Fibroblast of gingiva (primary cell): ENCODE measurements around the gene METTL21A.
"Not testable (repeated sequence)": the region's sequence is repeated elsewhere in the genome, so short reads cannot be mapped to it uniquely, and the experiment has no call there.

Source experiments
- DNase-seq: peaks from one replicate; pipeline ENCODE4 v3.0.0-alpha.2; 2011; ENCODE audit warnings: low read depth

Gene METTL21A

DNA sequence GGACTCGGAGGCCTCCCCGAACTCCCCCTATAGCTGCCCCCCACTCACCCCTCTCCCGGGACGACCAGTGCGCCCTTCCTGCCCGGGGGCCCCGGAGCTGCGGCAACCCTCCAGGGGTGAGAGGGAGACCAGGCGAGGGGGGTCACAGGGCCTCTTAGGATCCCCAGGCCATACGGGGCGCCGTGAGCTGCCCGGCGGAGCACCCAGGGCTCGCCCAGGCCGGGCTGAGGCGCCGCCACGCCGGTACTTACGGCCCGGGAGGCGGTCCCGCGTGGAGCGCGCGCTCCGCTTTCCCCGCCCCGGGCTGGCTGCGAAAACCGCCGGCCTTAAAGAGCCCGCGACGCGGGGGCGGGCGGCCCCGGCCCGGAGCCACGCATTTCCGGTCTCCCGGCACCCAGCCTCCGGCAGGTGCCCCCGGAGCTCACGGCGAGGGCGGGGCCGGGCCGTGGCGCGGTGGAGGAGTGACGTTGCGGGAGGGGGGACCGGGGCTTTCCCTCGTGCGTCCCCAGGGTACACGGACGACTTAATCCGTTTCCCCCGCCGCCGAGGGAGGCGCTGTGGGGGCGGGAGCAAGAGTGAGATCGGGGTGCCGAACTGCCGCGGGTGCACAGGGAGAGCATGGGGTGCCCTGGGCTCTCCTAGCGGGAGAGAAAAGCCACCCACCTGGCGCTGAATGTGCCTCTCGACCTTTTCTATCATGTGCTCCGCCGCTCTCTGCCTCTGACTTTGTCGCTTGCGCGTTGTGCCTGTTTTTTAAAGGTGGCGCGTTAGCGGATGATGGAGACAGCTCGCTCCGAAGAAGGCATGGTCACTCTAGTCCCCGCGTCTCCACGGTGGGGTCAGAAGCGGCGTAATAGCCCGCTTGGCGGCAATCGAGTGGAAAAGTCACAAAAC is at the start of gene METTL21A:
Gene METTL21A, minus strand, starts transcription at position 381 of the 894 bp plus-strand sequence. CDS start 1,019 bp downstream, outside the sequence.
- peak; percentile 87 for DNase-seq

- no peak for DNase-seq
Measured at GRCh38 chr2:207674826-207675225, 49.6 kb upstream of the METTL21A start.

- no peak for DNase-seq
Measured at GRCh38 chr2:207674266-207674774, 49.1 kb upstream of the METTL21A start.

DNA sequence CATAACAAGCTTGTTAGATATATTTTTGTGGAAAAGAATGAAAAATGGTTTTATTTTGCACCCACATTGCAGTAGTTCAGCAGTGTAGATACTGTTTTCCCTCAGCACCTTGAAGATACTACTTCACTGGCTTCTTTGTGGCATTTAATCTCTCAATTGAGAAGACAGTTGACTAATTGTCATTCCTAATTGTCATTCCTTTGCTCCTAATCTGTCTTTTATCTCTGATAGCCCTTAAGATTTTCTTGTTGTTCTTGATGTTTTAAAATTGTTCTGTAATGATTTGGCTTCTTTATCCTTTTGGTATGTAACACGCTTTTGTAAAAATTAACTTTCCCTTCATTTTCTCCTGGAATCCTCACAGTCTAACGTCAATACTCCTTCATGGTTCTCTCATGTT is 48.2 kb upstream of the METTL21A start:
- no peak for DNase-seq

DNA sequence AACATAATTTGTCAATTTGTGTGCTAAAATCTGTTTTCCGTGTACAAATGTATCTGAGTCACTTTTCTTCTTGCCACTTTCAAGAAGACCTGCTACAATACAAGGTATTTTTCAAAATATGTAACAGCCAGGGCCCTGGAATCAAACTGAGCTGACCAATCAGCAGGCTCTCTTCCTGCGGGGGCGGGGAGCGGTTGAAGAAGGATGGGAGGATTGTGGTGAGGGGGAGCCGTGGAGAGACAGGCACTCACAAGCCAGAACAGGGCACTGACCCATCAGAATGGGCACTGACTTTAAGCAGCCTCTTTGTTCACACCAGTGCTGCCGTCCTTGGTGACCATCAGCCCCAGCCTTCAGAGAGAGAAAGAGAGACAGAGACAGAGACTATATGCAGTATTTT is 45.7 kb upstream of the METTL21A start:
- no peak for DNase-seq

GRCh38 chr2:207663870-207664545 is 38.8 kb upstream of the METTL21A start:
- no peak for DNase-seq

GRCh38 chr2:207662203-207662602 is 37.0 kb upstream of the METTL21A start:
- no peak for DNase-seq

DNA sequence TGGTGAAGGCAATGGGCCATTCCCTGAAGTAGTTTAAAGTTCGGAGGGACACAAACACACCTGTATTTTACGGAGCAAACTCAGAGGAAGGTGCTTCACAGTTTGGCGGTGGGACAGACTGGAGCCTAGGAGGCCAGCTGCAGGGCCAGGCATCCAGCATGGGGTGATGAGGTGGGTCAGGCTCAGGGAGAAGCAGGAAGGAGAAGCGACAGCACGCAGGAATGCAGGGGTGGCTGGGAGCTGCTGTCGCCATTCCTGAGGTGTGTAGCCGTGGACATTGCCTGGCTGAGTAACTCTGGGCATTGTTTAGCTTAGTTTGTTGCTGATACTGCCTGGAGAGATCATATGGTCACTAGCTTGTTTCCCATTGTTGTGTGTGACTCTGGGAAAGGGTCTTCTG is 35.8 kb upstream of the METTL21A start:
- DNase-seq, result no peak

- no peak for DNase-seq
Measured at GRCh38 chr2:207658156-207658555, 33.0 kb upstream of the METTL21A start.

DNA sequence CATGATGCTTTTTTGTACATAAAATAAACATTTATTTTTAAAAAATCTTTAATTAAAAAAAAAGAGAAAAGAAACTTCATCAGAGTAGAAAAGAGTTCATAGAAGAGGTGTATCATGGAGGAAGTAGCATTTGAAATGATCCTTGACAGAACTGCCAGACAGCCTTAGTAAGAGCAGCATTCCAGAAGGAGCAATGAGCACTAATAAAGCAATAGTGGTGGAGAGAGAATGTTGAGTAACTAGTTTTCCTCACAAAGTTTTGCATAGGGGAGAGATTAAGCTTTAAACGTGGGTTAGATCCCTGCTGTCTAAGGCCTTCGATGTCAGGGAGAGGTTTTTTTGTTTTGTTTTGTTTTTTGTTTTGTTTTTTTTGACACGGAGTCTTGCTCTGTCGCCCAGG is 29.8 kb upstream of the METTL21A start:
- DNase-seq, result no peak

DNA sequence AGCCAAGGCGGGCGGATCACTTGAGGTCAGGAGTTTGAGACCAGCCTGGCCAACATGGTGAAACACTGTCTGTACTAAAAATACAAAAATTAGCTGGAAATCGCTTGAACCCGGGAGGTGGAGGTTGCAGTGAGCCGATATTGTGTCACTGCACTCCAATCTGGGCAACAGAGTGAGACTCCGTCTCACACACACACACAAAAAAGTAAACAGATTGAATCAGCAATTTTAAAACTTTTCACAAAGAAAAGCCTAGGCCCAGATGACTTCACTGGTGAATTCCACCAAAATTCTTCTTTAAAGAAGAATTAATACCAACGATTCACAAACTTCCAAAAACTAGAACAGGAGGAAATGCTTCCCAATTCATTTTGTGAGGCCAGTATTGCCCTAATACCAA is 21.4 kb upstream of the METTL21A start:
- not testable (repeated sequence) for DNase-seq

DNA sequence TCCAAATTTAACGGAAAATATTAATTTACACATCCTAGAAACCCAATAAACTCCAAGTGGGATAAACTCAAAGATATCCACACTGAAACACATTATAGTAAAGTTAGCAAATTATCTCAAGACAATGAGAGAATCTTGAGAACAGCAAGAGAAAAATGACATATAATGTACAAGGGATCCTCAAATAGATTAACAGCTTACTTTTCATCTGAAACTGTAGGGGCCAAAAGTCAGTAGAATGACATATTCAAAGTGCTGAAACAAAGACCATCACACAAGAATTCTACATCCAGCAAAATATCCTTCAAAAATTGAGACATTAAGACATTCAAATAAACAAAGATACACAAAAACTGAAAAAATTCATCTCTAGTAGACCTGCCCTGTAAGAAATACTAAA is 18.7 kb upstream of the METTL21A start:
- no peak for DNase-seq

DNA sequence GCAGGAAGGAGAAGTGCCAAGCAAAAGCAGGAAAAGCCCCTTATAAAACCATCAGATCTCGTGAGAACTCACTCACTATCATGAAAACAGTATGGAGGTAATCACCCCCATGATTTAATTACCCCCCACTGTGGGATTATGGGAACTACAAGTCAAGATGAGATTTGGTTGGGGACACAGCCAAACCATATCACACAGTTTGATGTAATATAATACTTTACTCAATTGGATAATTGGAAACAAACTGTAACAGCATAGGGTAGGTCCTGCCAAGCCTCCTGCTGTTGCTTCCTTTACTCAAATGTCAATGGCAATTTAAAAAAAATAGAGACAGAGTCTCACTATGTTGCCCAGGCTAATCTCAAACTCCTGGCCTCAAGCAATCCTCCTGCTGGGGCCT is 15.5 kb upstream of the METTL21A start:
- DNase-seq, result peak; percentile 55

DNA sequence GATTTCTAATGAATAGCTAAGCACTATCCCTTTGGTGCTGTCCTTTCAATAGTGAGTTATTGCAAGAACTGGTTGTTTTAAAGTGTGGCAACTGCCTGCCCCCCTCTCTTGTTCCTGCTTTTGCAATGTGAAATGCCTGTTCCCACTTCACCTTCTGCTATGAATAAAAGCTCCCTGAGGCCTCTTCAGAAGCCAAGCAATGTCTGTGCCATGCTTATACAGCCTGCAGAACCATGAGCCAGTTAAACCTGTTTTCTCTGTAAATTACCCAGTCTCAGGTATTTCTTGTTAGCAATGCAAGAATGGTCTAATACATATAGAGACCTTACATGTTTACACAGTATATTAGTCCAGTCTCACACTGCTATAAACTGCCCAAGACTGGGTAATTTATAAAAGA is 15.0 kb upstream of the METTL21A start:
- DNase-seq, result no peak

- DNase-seq, result not testable (repeated sequence)
Measured at GRCh38 chr2:207639288-207639687, 14.1 kb upstream of the METTL21A start.

DNA sequence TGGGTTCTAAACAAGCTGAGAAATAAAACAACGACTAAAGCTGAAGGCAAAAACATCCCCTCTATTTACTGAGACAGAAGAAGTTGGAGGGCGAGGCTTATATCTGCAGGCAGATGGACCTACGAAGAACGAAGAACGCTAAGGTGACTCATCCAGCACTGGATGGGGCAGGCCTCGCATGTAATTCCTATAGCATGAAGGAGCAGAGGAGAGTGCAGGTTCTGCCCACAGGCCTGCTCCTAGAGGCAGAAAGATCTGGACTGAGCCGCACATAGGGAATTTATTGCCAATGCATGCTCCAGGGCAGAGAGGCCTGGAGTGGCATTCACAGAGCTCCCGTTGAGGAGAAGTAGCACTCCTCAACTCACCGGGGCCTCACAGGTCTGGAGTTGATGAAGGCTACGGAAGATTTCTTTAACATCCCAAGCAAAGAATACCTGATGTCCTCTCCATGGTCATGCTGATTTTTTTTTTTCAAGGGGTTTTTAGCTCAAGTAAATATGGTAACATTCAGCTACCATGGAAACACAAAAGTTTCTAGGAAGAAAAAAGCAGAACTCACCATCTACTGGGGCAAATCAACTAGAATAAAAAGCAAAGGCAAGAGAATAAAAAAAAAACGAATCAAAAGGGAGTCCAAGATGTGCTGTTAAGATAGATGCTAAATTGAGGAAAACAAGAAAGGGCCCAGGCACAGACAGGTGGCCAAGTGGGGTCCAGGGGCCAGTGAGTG is 10.4 kb upstream of the METTL21A start:
- DNase-seq, result no peak

DNA sequence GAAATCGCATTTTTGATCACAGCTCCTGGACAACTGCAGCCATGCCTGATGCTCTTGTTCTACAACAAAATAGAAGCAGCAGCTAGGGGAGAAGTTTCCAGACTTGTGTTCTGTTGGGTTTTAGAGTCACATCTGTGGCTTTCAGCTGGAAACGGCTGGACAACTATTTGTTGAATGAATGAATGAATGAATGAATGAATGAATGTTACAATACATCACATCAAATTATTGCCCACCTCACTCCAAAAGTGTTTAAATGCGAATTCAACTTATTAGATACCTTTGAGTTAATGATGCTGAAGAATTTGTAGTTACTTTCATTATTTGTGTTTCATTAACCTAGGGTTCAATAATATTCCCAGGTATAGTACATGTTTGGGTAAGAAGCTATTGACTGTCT is 8.5 kb upstream of the METTL21A start:
- no peak for DNase-seq

- DNase-seq, result peak; percentile 64
Measured at GRCh38 chr2:207632575-207633493, 7.6 kb upstream of the METTL21A start.

- DNase-seq, result no peak
Measured at GRCh38 chr2:207630491-207630890, 5.3 kb upstream of the METTL21A start.

- no peak for DNase-seq
Measured at GRCh38 chr2:207629553-207629952, 4.4 kb upstream of the METTL21A start.
